Measurements from ENCODE around the gene STX18. TPM values are rescaled to one million over a fixed set of nuclear protein-coding genes. Genes with fewer than 3 reads are reported as not detected.

STX18 gene
- total and polyA plus RNA-seq, 2 of the 13 experiments (the other 11 are each of a cell fraction or from before 2014, with no cell fraction given), result 23.9 to 37.1 TPM

DNA sequence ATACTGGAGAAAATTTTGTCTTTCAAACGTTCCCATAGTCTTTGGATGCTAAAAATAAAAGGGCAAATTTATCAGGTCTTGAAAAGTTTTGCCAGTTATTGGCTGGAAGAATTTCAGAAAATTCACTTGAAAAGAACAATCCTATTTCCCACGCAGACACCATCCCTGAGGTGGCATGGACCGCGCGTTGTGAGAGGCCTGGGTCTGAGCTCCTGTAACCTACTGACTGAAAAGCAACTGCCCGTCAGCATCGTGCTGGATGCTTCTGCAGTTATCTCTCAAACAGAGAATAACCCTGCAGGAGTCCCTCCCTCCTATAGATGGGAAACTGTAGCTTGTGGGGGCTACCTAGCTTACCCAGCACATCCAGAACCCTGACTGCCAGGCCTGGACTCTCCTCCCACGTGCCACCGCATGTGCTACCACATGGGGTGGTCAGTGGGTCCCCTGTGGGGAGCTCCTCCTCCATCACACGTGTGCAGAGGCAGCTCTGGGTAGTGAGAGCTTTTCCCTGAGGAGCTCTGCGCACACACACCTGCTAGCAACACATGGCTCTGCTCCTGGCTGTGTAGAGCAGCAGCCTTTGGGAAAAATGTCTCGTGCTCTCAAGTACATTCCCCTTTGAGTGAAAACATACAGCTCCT is 118.9 kb downstream of the STX18 start:
- Histone ChIP-seq H3K9ac (ENCODE audit: insufficient read depth, low read depth, low read length) (no peak overlapping the region), H4K20me1 (ENCODE audit: insufficient read depth, low read length) (no peaks in the 10 kb centered on the region), H3K27ac (ENCODE audit: extremely low read length, insufficient read depth, low read length) (no peak overlapping the region), H3K4me3 (replicated peaks in 1 of 3; ENCODE audit: insufficient read depth in 1 of 3, low read depth in 2 of 3, low read length in 3 of 3) (no peak overlapping the region), H3K27me3 (ENCODE audit: control insufficient read depth in 1 of 2, insufficient read depth in 2 of 2, low read length in 2 of 2) (no peaks in the 10 kb centered on the region), H3K4me1 (ENCODE audit: insufficient read depth, low read length) (no peaks in the 10 kb centered on the region), H3K9me3 (ENCODE audit: low read length) (no peaks in the 10 kb centered on the region), H2AFZ (ENCODE audit: low read length) (no peak overlapping the region), H3K36me3 (replicated peaks in 1 of 2; ENCODE audit: control insufficient read depth in 1 of 2, insufficient read depth in 2 of 2, low read length in 2 of 2) (peaks cover 25 to 58% of the 10 kb centered on the region in 2 experiments; a peak in 4 of 5 replicates), H3K4me2 (ENCODE audit: low read depth, low read length) (no peak overlapping the region), H3K79me2 (ENCODE audit: insufficient read depth, low read length) (no peaks in the 10 kb centered on the region)
- POLR2A ChIA-PET, result no interaction called here
- ATAC-seq (no peak), DNase-seq (ENCODE audit: low spot score) (no peak), FAIRE-seq (no peak)
- no TSS peak for BruUV-seq (replicated peaks)
- in situ Hi-C loops (cut with HindIII; ENCODE audit: extremely low pct_ligation_motif_present, low pct_unique_long_range_greater_than_20kb), result no loop called here
- intact Hi-C loops (cut with micrococcal nuclease; ENCODE audit: unreplicated experiment), result no loop called here
- 95% methylated on average over 8 of the region's 12 CpGs for WGBS (ENCODE audit: low lambda C conversion rate)
- CTCF ChIA-PET (ENCODE audit: low intra/inter-chr PET ratio, low total read pairs), result no interaction called here
- TF ChIP-seq, protein P1, sequence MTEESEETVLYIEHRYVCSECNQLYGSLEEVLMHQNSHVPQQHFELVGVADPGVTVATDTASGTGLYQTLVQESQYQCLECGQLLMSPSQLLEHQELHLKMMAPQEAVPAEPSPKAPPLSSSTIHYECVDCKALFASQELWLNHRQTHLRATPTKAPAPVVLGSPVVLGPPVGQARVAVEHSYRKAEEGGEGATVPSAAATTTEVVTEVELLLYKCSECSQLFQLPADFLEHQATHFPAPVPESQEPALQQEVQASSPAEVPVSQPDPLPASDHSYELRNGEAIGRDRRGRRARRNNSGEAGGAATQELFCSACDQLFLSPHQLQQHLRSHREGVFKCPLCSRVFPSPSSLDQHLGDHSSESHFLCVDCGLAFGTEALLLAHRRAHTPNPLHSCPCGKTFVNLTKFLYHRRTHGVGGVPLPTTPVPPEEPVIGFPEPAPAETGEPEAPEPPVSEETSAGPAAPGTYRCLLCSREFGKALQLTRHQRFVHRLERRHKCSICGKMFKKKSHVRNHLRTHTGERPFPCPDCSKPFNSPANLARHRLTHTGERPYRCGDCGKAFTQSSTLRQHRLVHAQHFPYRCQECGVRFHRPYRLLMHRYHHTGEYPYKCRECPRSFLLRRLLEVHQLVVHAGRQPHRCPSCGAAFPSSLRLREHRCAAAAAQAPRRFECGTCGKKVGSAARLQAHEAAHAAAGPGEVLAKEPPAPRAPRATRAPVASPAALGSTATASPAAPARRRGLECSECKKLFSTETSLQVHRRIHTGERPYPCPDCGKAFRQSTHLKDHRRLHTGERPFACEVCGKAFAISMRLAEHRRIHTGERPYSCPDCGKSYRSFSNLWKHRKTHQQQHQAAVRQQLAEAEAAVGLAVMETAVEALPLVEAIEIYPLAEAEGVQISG (CRISPR knock-in tag; IDR thresholded peaks at IDR 0.05), result no peak
- TF ChIP-seq ZNF263 (CRISPR knock-in tag; IDR thresholded peaks at IDR 0.05) (no peak), MEIS1 (CRISPR knock-in tag; IDR thresholded peaks at IDR 0.05; ENCODE audit: borderline replicate concordance) (no peak), ZNF460 (CRISPR knock-in tag; IDR thresholded peaks at IDR 0.05; ENCODE audit: borderline replicate concordance) (no peak), GLI4 (CRISPR knock-in tag; IDR thresholded peaks at IDR 0.05; ENCODE audit: borderline replicate concordance) (no peak), FOXK1 (CRISPR knock-in tag; IDR thresholded peaks at IDR 0.05; ENCODE audit: borderline replicate concordance, low read depth) (no peak), ZMYM4 (CRISPR knock-in tag; IDR thresholded peaks at IDR 0.05) (no peak), PHF5A (CRISPR knock-in tag; IDR thresholded peaks at IDR 0.05; ENCODE audit: low read depth, unreplicated experiment) (no peak), ZNF672 (CRISPR knock-in tag; IDR thresholded peaks at IDR 0.05) (no peak)
- TF ChIP-seq, protein P2, sequence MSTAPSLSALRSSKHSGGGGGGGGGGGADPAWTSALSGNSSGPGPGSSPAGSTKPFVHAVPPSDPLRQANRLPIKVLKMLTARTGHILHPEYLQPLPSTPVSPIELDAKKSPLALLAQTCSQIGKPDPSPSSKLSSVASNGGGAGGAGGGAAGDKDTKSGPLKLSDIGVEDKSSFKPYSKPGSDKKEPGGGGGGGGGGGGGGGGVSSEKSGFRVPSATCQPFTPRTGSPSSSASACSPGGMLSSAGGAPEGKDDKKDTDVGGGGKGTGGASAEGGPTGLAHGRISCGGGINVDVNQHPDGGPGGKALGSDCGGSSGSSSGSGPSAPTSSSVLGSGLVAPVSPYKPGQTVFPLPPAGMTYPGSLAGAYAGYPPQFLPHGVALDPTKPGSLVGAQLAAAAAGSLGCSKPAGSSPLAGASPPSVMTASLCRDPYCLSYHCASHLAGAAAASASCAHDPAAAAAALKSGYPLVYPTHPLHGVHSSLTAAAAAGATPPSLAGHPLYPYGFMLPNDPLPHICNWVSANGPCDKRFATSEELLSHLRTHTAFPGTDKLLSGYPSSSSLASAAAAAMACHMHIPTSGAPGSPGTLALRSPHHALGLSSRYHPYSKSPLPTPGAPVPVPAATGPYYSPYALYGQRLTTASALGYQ (CRISPR knock-in tag; IDR thresholded peaks at IDR 0.05), result no peak
- TF ChIP-seq, protein P3, sequence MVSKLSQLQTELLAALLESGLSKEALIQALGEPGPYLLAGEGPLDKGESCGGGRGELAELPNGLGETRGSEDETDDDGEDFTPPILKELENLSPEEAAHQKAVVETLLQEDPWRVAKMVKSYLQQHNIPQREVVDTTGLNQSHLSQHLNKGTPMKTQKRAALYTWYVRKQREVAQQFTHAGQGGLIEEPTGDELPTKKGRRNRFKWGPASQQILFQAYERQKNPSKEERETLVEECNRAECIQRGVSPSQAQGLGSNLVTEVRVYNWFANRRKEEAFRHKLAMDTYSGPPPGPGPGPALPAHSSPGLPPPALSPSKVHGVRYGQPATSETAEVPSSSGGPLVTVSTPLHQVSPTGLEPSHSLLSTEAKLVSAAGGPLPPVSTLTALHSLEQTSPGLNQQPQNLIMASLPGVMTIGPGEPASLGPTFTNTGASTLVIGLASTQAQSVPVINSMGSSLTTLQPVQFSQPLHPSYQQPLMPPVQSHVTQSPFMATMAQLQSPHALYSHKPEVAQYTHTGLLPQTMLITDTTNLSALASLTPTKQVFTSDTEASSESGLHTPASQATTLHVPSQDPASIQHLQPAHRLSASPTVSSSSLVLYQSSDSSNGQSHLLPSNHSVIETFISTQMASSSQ (IDR thresholded peaks at IDR 0.05; ENCODE audit: low read depth), result no peak
- TF ChIP-seq, protein P3 (CRISPR knock-in tag; IDR thresholded peaks at IDR 0.05; ENCODE audit: borderline replicate concordance), result no peak

Measured in HepG2 (cell line).